ENCODE data around the gene KCNAB1.

Gene KCNAB1

GRCh38 chr3:156316076-156316475 lies 195.7 kb downstream of the KCNAB1 start:
- no peaks in the 10 kb centered on the region for H3K9me2 ChIP-seq (ENCODE audit: low read depth, low read length)
- no peaks in the 10 kb centered on the region for H3K79me2 ChIP-seq (ENCODE audit: insufficient read depth, low read length)
- no peak overlapping the region for H3K4me3 ChIP-seq (ENCODE audit: low read depth, low read length, poor library complexity, severe bottlenecking)
- no peak overlapping the region for H3K4me2 ChIP-seq (ENCODE audit: low read length)
- H4K20me1 ChIP-seq (ENCODE audit: insufficient read depth, low read length) = no peaks in the 10 kb centered on the region
- no peak overlapping the region for H2AFZ ChIP-seq (ENCODE audit: low read length)
- TF ChIP-seq EZH2 (IDR thresholded peaks at IDR 0.05; ENCODE audit: borderline replicate concordance, low read length) (no peak), CTCF (IDR thresholded peaks at IDR 0.05; ENCODE audit: low read length) (no peak)
- no peaks in the 10 kb centered on the region for H3K36me3 ChIP-seq (ENCODE audit: insufficient read depth, low read length)
- no peak overlapping the region for H3K27ac ChIP-seq (ENCODE audit: low read depth, low read length, poor library complexity, severe bottlenecking)
- H3F3A ChIP-seq (ENCODE audit: insufficient read depth, low read length) = no peaks in the 10 kb centered on the region
- H3K27me3 ChIP-seq (ENCODE audit: insufficient read depth, low read length) = no peaks in the 10 kb centered on the region
- H3K9ac ChIP-seq (ENCODE audit: low read length) = no peak overlapping the region
- no peaks in the 10 kb centered on the region for H3K4me1 ChIP-seq (ENCODE audit: insufficient read depth, low read length, severe bottlenecking)
- H3K9me3 ChIP-seq (ENCODE audit: low read length) = no peaks in the 10 kb centered on the region

- H4K20me1 ChIP-seq (ENCODE audit: insufficient read depth, low read length) = no peaks in the 10 kb centered on the region
- no peaks in the 10 kb centered on the region for H3K27me3 ChIP-seq (ENCODE audit: insufficient read depth, low read length)
- H3F3A ChIP-seq (ENCODE audit: insufficient read depth, low read length) = no peaks in the 10 kb centered on the region
- H3K4me3 ChIP-seq (ENCODE audit: low read depth, low read length, poor library complexity, severe bottlenecking) = no peak overlapping the region
- no peaks in the 10 kb centered on the region for H3K36me3 ChIP-seq (ENCODE audit: insufficient read depth, low read length)
- no peaks in the 10 kb centered on the region for H3K79me2 ChIP-seq (ENCODE audit: insufficient read depth, low read length)
- no peak overlapping the region for H2AFZ ChIP-seq (ENCODE audit: low read length)
- H3K9me2 ChIP-seq (ENCODE audit: low read depth, low read length) = no peaks in the 10 kb centered on the region
- no peak overlapping the region for H3K9ac ChIP-seq (ENCODE audit: low read length)
- no peak overlapping the region for H3K27ac ChIP-seq (ENCODE audit: low read depth, low read length, poor library complexity, severe bottlenecking)
- no peaks in the 10 kb centered on the region for H3K4me1 ChIP-seq (ENCODE audit: insufficient read depth, low read length, severe bottlenecking)
- no peak overlapping the region for H3K4me2 ChIP-seq (ENCODE audit: low read length)
- no peak for TF ChIP-seq EZH2 (IDR thresholded peaks at IDR 0.05; ENCODE audit: borderline replicate concordance, low read length)
- no peak for TF ChIP-seq CTCF (IDR thresholded peaks at IDR 0.05; ENCODE audit: low read length)
- H3K9me3 ChIP-seq (ENCODE audit: low read length) = no peaks in the 10 kb centered on the region
Observed at GRCh38 chr3:156317462-156318074, 197.2 kb downstream of the KCNAB1 start.

- no peaks in the 10 kb centered on the region for H3K4me1 ChIP-seq (ENCODE audit: insufficient read depth, low read length, severe bottlenecking)
- no peak overlapping the region for H2AFZ ChIP-seq (ENCODE audit: low read length)
- H3K27me3 ChIP-seq (ENCODE audit: insufficient read depth, low read length) = no peaks in the 10 kb centered on the region
- H3F3A ChIP-seq (ENCODE audit: insufficient read depth, low read length) = no peaks in the 10 kb centered on the region
- H3K27ac ChIP-seq (ENCODE audit: low read depth, low read length, poor library complexity, severe bottlenecking) = no peak overlapping the region
- no peak overlapping the region for H3K4me3 ChIP-seq (ENCODE audit: low read depth, low read length, poor library complexity, severe bottlenecking)
- H3K9me2 ChIP-seq (ENCODE audit: low read depth, low read length) = no peaks in the 10 kb centered on the region
- H3K4me2 ChIP-seq (ENCODE audit: low read length) = no peak overlapping the region
- H3K9me3 ChIP-seq (ENCODE audit: low read length) = no peaks in the 10 kb centered on the region
- H3K9ac ChIP-seq (ENCODE audit: low read length) = no peak overlapping the region
- no peaks in the 10 kb centered on the region for H3K79me2 ChIP-seq (ENCODE audit: insufficient read depth, low read length)
- no peaks in the 10 kb centered on the region for H4K20me1 ChIP-seq (ENCODE audit: insufficient read depth, low read length)
- TF ChIP-seq EZH2 (IDR thresholded peaks at IDR 0.05; ENCODE audit: borderline replicate concordance, low read length) = no peak
- TF ChIP-seq CTCF (IDR thresholded peaks at IDR 0.05; ENCODE audit: low read length) = no peak
- H3K36me3 ChIP-seq (ENCODE audit: insufficient read depth, low read length) = no peaks in the 10 kb centered on the region
Observed at GRCh38 chr3:156321945-156322344, 201.6 kb downstream of the KCNAB1 start.
